ENCODE data around the gene SEC14L1.
"Not testable (repeated sequence)": the region's sequence is repeated elsewhere in the genome, so short reads cannot be mapped to it uniquely, and the experiment has no call there.

Gene SEC14L1

DNA sequence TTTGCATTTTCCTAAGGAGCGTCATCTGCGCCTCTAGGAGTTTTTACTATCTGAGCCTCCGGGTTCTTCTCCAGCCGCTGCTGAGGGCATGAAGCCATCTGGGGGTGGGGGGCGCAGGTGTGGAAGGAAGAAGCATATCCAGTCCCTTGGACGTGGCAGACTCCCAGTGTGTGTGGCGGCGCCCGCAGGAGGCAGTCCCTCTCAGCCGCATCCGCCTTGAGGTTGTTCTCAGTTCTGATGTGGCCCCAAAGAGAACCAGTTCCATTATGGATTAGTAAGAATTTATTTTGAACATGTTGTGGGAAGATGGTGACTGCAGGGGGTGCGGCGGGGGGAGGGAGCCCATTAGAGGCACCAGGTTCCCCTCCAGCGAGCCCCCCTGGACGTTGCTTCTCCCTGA, 100.2 kb downstream of the SEC14L1 start:
- DNase-seq (ENCODE audit: low spot score), result no peak

DNA sequence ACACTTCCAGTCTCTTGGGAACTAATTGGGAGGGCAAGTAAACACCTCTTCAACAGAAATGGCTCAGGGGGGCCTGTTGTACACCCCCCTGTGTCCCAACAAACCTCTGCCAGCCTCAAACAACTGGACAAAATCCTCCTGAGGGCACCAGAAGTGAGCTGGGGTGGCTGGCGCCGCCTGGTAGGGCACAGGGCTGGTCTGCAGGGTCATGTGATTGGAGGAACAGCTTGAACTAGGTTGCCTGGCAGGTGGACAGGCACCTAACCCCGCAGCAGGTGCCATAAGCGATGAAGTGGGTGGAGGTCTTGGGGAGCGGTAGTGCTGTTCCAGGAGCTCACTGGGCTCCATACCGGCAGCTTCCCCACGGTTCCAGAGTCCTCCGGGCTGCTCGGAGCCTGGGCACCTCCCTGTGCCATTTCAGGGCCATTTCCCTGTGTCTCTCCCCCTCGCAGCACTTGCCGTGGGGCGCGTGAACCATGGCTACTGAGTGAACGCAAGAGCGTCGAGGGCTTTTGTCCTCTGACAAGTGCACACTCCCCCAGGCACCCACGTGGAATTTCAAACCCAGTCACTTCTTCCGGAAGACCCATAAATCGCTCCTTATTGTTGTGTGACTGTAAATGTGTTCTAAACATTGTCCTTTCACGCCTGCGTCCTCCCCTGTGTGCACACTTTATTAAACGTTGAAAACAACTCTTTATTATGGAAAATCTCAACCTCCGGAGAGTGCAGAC, 101.5 kb downstream of the SEC14L1 start:
- DNase-seq (ENCODE audit: low spot score), result no peak

DNA sequence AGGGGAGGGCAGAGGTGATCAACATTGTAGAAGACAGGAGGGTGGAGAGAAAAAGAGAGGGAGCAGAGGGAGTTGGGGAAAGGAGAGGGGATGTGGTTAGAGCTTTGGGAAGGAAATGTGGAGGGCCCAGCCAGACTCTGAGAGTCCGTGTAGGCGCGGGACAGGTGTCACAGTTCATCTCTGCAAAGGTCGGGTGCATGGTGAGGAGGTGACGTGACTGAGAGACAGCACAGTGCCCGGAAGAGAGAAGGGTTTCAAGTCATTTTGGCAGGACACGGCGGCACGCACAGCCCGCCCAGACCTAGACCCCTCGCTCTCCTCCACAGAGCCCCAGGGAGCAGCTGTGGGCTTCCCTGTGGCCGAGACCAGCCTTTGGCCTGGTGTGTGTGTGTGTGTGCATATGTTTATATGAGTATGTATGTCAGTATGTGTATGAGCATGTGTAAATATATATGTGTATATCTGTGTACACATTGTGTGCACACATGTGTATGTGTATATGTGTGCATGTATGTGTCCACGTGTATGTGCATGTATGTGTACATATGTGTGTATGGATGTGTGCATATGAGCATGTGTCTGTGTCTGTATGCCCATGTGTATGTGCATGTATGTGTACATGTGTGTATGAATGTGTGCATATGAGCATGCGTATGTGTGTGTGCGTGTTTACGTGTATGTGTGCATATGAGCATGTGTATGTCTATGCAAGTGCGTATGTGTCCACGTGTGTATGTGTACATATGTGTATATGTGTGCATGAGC, 104.6 kb downstream of the SEC14L1 start:
- DNase-seq (ENCODE audit: low spot score), result no peak

DNA sequence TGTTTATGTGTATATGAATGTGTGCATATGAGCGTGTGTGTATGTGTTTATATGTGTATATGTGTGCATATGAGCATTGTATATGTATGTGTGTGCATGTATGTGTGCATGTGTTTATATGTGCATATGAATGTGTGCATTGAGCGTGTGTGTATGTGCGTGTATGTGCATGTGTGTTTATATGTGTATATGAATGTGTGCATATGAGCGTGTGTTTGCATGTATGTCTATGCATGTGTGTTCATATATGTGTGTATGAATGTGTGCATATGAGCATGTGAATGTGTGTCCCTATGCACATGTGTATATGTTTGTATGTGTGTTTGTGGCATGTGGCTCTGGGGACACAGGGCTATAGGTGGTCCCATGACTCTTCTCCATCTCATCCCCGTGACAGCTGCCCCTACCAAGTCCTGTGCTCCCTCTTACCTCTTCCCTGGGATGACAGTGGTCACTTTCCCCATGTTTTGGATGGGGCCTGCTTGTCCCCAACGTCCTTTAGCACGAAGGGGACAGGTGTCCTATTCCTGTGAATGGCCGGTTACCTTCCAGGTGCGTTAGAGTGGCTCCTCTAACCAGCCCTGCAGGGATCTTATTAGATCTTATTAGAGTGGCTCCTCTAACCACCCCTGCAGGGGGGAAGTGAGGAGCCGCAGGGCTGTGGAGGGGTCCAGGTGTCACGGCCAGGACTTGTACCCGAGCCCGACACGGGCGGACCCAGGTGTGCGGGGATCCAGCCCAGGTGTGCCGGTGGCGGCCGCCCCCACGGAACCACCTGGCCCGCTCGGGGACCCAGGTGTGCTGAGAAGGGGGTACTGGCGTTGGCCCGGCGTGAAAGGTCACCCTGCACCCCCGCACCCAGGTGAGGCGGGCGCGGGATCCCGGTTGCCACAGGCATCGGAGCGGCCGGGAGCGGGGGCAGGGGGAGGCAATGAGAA, 105.6 kb downstream of the SEC14L1 start:
- no peak for DNase-seq (ENCODE audit: low spot score)

DNA sequence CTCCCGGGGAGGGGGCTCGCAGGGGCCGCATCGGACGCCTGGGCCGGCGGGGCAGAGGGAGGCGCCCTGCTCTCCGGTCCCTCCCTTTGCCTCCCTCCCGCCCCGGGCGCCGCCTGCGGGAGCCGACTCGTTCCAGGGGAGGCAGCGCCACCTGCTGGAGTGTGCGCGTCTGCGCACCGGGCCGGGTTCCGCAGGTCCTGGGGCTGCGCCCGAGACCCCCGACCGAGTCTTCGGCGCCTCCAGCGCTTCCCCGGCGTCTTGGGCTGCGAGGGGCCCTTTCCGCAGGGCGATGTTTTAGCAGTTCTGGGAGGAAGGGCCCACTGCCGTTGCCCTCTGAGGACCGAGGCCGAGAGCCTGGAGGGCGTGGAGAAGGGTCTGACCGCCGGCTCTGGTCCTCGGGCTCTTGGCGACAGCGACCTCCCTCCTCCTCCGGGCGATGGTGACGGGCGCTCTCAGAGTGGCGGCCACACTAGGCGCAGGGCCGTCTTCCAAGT, 106.3 kb downstream of the SEC14L1 start:
- peak; percentile 81 for DNase-seq (ENCODE audit: low spot score)

DNA sequence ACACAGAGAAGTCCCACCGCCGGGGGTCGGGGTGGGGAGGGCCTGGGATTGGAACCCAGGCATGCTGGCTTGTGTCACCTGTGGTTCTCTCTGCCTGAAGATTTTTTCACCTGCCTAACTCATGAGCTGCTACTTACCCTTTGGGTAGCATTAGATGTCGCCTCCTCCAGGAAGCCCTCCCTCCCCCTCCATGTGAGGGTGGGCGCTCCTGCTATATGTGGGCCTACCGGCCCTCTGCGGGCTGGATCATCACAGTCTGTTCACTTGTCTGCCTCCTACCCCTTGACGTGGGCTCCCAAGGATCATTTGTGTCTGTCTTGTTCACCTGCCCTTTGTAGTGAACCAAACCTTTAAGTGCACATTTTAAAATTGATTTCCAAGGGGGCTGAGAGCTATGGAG, 106.8 kb downstream of the SEC14L1 start:
- DNase-seq (ENCODE audit: low spot score), result no peak

DNA sequence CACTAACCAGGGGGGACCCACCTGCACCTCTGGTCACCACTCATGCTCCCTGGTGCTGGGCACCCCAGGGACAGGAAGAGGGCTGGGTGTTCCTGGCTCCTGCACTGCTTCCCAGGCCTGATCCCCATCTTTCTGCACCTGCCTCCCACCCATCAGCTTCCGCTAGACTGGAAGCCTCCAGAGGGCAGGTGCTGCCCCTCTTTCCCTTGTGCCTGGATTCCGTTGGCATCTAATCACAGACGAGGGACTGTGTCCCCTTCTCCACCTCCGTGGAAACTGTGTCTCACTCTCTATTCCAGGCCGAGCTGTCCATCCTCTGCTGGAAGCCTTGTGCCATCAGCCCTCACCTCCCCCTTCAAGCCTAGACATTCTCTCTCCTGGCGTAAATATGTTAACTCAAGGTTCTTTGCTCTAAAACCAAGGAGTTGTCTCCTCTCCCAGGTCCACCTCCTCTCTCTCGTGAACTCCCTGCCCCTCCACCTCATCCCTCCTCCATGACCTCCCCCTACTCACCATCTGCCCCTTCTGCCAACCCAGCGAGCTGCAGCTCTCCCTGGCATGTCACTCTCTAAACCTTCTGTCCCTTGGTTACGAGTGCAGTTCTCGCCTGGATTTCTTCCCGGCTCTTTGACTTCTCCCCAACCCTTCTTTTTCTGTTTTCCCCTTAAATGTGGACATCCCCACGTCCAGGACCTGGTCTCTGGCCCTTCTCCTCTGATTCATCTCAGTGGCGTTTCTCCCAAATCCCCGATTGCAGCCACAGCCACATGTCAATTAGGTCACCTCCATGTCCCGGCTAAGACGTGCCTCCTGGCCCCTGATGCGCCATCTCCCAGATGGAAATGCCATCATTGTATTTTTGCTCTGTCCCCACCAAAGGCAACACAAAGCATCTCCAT, 107.7 kb downstream of the SEC14L1 start:
- DNase-seq (ENCODE audit: low spot score), result no peak

DNA sequence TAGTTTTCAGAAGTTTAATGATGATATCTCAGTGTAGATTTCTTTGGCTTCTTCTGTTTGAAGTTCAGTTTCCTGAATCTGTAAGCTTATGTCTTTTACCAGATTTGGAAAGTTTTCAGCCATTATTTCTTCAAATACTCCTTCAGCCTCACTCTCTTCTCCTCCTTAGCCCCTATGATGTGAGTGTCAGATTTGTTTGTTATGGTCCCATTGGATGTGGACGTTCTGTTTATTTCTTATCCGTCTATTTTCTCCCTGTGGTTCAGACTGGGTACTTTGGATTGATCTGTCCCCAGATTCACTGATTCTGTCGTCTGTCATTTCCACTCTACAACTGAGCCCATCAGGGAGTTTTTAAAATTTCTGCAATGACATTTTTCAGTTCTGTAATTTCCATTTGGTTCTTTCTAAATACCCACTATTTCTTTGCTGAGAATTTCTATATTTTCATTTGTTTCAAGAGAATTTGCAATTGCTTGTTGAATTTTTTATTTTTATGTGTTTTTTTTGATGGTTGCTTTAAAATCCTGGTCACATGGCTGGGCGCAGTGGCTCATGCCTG, 110.9 kb downstream of the SEC14L1 start:
- DNase-seq (ENCODE audit: low spot score), result no peak

DNA sequence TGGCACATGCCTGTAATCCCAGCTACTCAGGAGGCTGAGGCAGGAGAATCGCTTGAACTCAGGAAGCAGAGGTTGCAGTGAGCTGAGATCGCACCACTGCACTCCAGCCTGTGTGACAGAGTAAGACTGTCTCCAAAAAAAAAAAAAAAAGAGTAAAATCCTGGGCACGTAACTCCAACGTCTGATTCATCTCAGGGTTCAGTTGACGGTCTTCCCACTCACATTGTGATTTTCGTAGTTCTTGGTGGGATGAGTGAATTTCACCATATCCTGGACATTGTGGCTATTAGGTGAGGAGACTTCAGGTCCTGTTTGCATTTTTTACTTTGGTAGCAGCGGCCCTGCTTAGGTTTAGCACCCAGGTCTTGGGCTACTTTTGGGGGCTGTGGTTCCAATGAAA, 111.5 kb downstream of the SEC14L1 start:
- DNase-seq (ENCODE audit: low spot score), result not testable (repeated sequence)

DNA sequence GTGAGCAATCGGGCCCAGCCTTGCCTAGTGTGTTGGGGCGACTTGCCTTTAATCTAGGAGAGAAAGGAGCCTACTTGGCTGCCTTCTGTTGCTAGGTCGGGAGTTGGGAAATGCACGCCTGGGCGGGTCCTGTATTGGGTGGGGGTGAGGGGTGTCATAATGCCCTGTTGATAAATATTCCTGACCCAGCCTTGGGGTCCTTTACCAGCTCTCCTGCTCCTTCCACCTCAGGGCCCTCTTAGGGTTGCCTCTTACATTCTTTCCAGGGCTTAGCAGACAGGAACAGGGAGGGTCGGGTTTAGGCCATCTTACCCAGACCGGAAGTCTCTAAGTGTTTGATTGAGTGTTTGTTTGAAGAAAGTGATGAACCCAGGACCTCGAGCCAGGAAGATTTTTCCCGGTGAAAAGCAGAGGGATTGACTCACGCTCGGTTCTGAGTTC, 112.9 kb downstream of the SEC14L1 start:
- DNase-seq (ENCODE audit: low spot score), result no peak

DNA sequence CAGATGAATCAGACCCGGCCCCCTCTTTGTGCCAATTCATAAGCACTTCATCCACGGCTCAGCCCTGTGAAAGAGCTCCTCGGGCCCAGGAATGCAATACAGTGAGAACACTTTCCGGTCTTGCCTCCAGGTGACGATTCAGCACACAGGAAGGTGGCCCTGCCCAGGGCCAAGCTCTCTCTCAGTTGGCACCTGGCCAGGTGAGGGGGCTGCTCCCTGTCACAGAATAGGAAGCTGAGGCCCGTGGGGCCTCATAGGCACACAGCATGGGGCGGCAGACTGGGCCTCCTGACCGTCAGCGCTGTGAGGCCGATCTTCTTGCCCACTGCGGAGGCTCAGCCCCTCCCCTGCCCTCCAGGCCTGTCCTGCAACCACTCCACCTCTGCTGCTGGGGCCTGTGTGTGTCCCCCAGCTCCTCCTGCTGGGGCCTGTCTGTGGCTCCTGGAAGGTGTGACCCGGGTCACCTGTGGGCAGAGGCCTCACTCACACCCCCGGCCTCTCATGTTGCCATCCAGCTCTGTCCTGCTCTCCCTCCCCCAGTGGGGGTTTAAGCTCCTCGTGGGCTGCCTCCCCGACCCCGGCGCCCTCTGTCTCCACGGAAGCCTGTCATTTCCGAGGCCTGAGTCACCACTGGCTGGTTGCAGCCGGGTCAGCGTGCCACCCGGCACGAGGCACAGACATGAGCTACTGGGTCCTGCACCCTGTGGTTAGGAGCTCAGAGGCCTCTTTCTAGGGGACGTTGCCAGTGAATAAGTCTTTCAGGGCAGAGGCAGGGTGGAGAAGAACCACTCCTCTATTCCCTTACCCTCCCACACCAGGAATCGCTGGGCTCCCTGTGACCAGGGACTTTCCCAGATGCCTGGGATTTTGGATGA, 114.4 kb downstream of the SEC14L1 start:
- no peak for DNase-seq (ENCODE audit: low spot score)

DNA sequence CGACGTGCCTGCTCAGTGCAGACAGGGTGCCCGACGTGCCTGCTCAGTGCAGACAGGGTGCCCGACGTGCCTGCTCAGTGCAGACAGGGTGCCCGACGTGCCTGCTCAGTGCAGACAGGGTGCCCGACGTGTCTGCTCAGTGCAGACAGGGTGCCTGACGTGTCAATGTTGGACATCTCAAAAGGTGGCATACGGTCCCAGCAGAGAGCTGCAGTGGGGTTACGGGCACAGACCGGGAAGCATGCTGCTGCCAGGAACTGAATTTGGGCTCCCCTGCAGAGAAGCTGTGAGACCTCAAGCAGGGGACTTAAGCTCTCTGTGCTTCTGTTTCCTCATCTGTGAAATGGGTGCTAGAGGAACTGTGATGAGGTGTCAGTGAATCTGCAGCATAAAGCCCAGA, 115.2 kb downstream of the SEC14L1 start:
- DNase-seq (ENCODE audit: low spot score), result not testable (repeated sequence)

DNA sequence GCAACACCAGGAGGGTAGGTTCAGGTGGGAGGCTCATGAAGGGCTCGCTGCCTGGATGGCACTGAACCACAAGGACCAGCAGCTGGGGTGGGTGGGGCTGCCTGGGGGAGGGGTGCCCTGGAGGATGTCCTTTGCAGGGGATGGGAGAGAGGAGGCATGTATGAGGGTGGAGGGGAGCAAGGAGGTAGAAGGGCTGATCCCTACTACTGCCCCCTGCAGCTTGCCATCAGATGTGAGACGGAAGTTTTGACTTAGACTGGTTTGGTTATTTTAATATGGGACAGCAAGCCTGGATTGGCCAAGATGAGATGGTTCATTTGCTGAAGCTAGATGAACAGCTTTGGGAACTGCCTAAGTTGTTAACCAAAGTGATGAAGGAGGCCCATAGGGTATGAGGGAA, 115.9 kb downstream of the SEC14L1 start:
- DNase-seq (ENCODE audit: low spot score), result no peak

DNA sequence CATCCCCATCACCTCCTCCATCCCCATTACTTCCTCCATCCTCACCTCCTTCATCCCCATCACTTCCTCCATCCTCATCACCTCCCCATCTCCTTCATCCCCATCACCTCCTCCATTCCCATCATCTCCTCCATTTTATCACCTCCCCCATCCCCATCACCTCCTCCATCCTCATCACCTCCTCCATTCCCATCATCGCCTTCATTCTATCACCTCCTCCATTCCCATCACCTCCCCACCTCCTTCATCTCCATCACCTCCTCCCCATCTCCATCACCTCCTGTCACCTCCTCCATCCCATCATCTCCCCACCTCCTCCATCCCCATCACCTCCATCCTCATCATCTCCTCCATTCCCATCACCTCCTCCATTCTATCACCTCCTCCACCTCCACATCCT, 116.4 kb downstream of the SEC14L1 start:
- DNase-seq (ENCODE audit: low spot score), result no peak

DNA sequence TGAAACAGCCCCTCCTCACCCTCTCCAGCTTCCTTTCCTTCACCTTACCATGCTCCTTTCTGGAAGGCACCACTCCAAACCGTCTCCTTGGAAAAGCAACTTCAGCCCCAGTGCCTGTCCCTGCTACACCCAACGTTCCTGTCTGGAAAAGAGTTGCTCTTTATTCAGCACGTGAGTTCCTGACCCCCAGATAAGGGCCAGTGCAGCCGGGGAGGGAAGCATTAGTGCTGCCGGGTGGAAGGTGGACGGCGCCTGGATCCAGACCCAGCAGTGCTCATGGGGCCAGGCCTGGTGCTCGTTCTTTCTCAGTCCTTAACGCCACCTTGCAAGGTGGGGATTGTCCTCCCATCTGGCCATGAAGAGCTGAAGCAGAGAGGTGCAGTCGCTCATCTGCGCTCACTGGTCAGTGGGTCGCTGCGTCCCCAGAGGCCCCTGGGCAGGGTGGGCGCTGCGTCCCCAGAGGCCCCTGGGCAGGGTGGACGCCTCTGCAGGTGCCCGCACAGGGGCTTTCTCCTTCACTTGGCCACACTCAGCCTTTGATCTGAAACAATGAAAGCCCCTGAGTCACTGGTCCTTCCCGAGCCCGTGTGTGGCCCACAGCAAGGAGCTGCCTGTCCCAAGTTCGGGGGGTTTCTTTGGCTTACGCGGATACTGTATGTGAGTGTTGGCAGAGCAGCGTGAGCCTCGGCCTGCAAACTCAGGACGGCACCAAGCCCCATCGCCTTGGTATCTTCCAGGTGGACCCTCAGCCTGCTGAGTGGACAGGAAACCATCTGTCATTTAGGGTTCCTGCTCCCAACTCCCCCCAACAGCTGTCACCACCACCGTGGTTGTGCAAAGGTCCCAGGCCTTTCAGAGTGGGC, 117.1 kb downstream of the SEC14L1 start:
- no peak for DNase-seq (ENCODE audit: low spot score)

DNA sequence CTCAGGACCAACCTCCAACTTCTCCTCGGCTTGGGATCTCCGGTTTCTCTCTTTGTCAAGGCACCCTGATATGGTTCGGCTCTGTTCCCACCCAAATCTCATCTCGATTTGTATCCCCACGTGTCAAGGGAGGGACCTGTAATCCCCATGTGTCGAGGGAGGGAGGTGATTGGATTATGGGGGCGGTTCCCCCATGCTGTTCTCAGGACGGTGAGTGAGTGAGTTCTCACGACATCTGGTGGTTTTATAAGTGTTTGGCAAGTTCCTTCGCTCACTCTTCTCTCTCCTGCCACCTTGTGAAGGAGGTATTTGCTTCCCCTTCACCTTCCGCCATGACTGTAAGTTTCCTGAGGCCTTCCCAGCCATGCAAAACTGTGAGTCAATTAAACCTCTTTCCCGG, 117.9 kb downstream of the SEC14L1 start:
- DNase-seq (ENCODE audit: low spot score), result no peak

DNA sequence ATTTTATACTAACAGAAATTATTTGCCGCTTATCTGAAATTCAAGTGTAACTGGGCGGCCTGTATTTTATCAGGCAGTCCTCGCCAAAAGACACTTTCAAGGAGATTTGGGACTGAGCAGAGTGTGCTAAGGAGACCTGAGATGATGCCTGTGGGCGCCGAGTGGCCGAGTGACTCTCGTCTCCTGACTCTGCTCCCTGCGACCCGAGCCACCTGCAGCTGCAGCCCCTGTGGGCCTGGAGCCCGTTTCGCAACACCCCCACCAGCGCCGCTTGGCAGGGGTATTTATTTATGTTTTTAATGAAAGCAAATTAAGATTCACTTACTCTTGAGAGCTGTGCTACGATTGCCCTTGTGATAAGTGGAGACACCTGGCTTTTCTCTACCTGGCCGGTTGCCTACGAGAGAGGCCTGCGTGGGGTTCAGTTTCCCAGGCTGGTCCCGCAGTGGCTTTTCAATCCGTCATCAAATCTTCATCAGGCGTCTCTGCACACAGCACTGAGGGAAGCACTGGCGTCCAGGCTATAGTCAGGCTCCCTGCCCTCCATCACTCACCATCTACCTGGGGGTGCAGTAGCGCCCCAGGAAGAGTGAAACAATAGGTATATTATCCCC, 124.0 kb downstream of the SEC14L1 start:
- DNase-seq (ENCODE audit: low spot score), result no peak

DNA sequence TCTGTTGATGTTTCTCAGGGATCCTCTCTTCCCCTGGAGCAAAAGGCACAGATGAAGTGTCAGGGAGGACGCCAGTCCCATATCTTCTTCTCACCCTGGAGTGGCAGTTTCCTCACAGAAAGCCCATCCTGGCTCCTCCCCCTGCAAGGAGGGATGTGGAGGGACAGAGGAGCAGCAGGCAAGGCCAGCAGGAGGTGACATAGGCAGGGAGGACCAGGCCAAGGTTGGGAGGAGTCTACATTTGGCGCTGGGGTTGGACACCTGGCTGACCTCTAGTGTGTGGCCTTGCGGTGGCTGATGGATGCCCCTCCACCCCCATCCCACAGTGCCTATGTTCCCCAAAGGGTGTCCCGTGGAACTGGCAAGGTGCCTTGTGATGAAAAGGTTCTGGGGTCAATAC, 125.4 kb downstream of the SEC14L1 start:
- DNase-seq (ENCODE audit: low spot score), result no peak

Data from CD4-positive, alpha-beta T cell treated with Interleukin-6 at 100 ng/mL for 8 hours (primary cell).